DOHH2 (cell line): Measurements from ENCODE around the gene ABR.

ENCODE experiments used
- EZH2phosphoT487 ChIP-seq: fragments of 200-600 bp; sonication (generic); IDR thresholded peaks from 2 replicates; pipeline ENCODE4 v1.6.1; 2017; ENCODE audit warnings: borderline replicate concordance, mild to moderate bottlenecking, antibody characterized with exemption, low read length, moderate library complexity, mixed read lengths
- TF ChIP-seq, protein P1 (sequence below): fragments of 200-600 bp; sonication (generic); IDR thresholded peaks from one replicate; pipeline ENCODE4 v1.5.1; 2014; ENCODE audit warnings: antibody characterized with exemption, mild to moderate bottlenecking, low read depth, low read length; ENCODE audit not compliant: poor library complexity, severe bottlenecking

GRCh38 chr17:1018547-1018946 lies 161.2 kb downstream of the ABR start:
- TF ChIP-seq, protein P1, sequence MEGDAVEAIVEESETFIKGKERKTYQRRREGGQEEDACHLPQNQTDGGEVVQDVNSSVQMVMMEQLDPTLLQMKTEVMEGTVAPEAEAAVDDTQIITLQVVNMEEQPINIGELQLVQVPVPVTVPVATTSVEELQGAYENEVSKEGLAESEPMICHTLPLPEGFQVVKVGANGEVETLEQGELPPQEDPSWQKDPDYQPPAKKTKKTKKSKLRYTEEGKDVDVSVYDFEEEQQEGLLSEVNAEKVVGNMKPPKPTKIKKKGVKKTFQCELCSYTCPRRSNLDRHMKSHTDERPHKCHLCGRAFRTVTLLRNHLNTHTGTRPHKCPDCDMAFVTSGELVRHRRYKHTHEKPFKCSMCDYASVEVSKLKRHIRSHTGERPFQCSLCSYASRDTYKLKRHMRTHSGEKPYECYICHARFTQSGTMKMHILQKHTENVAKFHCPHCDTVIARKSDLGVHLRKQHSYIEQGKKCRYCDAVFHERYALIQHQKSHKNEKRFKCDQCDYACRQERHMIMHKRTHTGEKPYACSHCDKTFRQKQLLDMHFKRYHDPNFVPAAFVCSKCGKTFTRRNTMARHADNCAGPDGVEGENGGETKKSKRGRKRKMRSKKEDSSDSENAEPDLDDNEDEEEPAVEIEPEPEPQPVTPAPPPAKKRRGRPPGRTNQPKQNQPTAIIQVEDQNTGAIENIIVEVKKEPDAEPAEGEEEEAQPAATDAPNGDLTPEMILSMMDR, result no peak
- TF ChIP-seq EZH2phosphoT487, result no peak
